Thymus (tissue), 11 donors: ENCODE measurements around the gene UBXN2A. TPM values are rescaled to one million over a fixed set of nuclear protein-coding genes. Genes with fewer than 3 reads are reported as not detected.

Source experiments
- DNase-seq, 9 donors: peaks; one replicate each; pipeline ENCODE4 v3.0.0-alpha.2; 2013; ENCODE audit warnings: low spot score in 9 of 9, low read depth in 6 of 9, missing footprints in 1 of 9
- H3K27ac ChIP-seq, 2 donors: one replicate each; pipeline ENCODE4 v1.5.1; 2013; ENCODE audit warnings: control low read depth in 1 of 2, low read depth in 1 of 2, low read length in 1 of 2, mild to moderate bottlenecking in 1 of 2, moderate library complexity in 1 of 2
- H3K27me3 ChIP-seq, 2 donors: one replicate each; pipeline ENCODE4 v1.5.1; 2013; ENCODE audit warnings: low read length in 1 of 2; ENCODE audit not compliant: control insufficient read depth in 2 of 2, insufficient read depth in 1 of 2
- H3K36me3 ChIP-seq, 2 donors: one replicate each; pipeline ENCODE4 v1.5.1; 2013; ENCODE audit warnings: low read length in 1 of 2, mild to moderate bottlenecking in 1 of 2, moderate library complexity in 1 of 2; ENCODE audit not compliant: control insufficient read depth in 2 of 2, insufficient read depth in 2 of 2
- H3K4me1 ChIP-seq, 2 donors: one replicate each; pipeline ENCODE4 v1.5.1; 2013; ENCODE audit warnings: low read length in 2 of 2; ENCODE audit not compliant: control insufficient read depth in 2 of 2, insufficient read depth in 2 of 2
- H3K4me3 ChIP-seq, 2 donors: one replicate each; pipeline ENCODE4 v1.5.1; 2013; ENCODE audit warnings: low read length in 2 of 2, control low read depth in 1 of 2, mild to moderate bottlenecking in 1 of 2
- H3K9me3 ChIP-seq, 2 donors: one replicate each; pipeline ENCODE4 v1.5.1; 2013; ENCODE audit warnings: low read length in 1 of 2, mild to moderate bottlenecking in 1 of 2; ENCODE audit not compliant: control insufficient read depth in 2 of 2, insufficient read depth in 1 of 2
- WGBS: extraction: QIAGEN DNeasy Blood & Tissue Kit; methylation state at CpG from one replicate; pipeline ENCODE4 v1.1.7; 2013; 5-methylcytosine and 5-hydroxymethylcytosine counted together
- polyA plus RNA-seq: library from polyadenylated mRNA; stranded (reverse); fragments of 200-250 nt; gene quantifications from one replicate; pipeline ENCODE4 v1.2.3, GENCODE V29; 2013
- total RNA-seq: library from RNA; stranded (reverse); fragments of 120-200 nt; gene quantifications from one replicate; pipeline ENCODE4 v1.2.4, GENCODE V29; 2013
- donor health status: healthy.

UBXN2A gene
- total and polyA plus RNA-seq, 2 donors, result 10.9 to 11.0 TPM

- H3K36me3 ChIP-seq, result no peaks in the 10 kb centered on the region
These were observed 75.5 kb downstream of the UBXN2A start for GRCh38 chr2:24015562-24016375.

GRCh38 chr2:24016376-24016761 lies 76.1 kb downstream of the UBXN2A start:
- DNase-seq, result no peak
- H3K27ac ChIP-seq, result no peak overlapping the region
- H3K4me3 ChIP-seq, result no peak overlapping the region
- H3K36me3 ChIP-seq, result no peaks in the 10 kb centered on the region
- H3K27me3 ChIP-seq, result peaks cover 0 to 9% of the 10 kb centered on the region in 2 donors
- no peaks in the 10 kb centered on the region for H3K9me3 ChIP-seq
- 95% methylated on average over 9 of the region's 9 CpGs for WGBS
- H3K4me1 ChIP-seq, result peaks cover 0 to 4% of the 10 kb centered on the region in 2 donors

More at GRCh38 chr2:24015562-24016375, 75.5 kb downstream of the UBXN2A start:
- WGBS, result 96% methylated on average over 11 of the region's 11 CpGs
- Histone ChIP-seq H3K4me3 (no peak overlapping the region), H3K4me1 (peaks cover 0 to 5% of the 10 kb centered on the region in 2 donors), H3K9me3 (no peaks in the 10 kb centered on the region), H3K27me3 (peaks cover 1 to 15% of the 10 kb centered on the region in 2 donors), H3K27ac (no peak overlapping the region)
- DNase-seq, result no peak

- 94% methylated on average over 35 of the region's 35 CpGs for WGBS
- peaks cover 0 to 4% of the 10 kb centered on the region in 2 donors for H3K27me3 ChIP-seq
- H3K4me1 ChIP-seq, result peaks cover 0 to 4% of the 10 kb centered on the region in 2 donors
- H3K36me3 ChIP-seq, result no peaks in the 10 kb centered on the region
- no peak for DNase-seq
- H3K27ac ChIP-seq, result no peak overlapping the region
- H3K4me3 ChIP-seq, result no peak overlapping the region
- no peaks in the 10 kb centered on the region for H3K9me3 ChIP-seq
These were observed 76.8 kb downstream of the UBXN2A start for GRCh38 chr2:24016853-24017703.

- Histone ChIP-seq H3K27me3 (peaks cover 0 to 2% of the 10 kb centered on the region in 2 donors), H3K4me1 (peaks cover 0 to 4% of the 10 kb centered on the region in 2 donors), H3K36me3 (peaks cover 1 to 4% of the 10 kb centered on the region in 2 donors), H3K4me3 (no peak overlapping the region), H3K9me3 (no peaks in the 10 kb centered on the region), H3K27ac (no peak overlapping the region)
- WGBS, result 94% methylated on average over 8 of the region's 8 CpGs
- no peak for DNase-seq
These were observed 77.4 kb downstream of the UBXN2A start for GRCh38 chr2:24017711-24018110.

- Histone ChIP-seq H3K4me1 (peaks cover 0 to 4% of the 10 kb centered on the region in 2 donors), H3K4me3 (no peak overlapping the region), H3K36me3 (peaks cover 7 to 9% of the 10 kb centered on the region in 2 donors), H3K27ac (no peak overlapping the region), H3K27me3 (no peaks in the 10 kb centered on the region), H3K9me3 (no peaks in the 10 kb centered on the region)
- WGBS, result 95% methylated on average over 9 of the region's 9 CpGs
- no peak for DNase-seq
These were observed 78.0 kb downstream of the UBXN2A start for GRCh38 chr2:24018241-24018640.

- no peaks in the 10 kb centered on the region for H3K9me3 ChIP-seq
- peaks cover 0 to 4% of the 10 kb centered on the region in 2 donors for H3K4me1 ChIP-seq
- no peaks in the 10 kb centered on the region for H3K27me3 ChIP-seq
- no peak overlapping the region for H3K4me3 ChIP-seq
- 99% methylated on average over 5 of the region's 5 CpGs for WGBS
- peaks cover 11 to 21% of the 10 kb centered on the region in 2 donors for H3K36me3 ChIP-seq
- DNase-seq, result no peak
- no peak overlapping the region for H3K27ac ChIP-seq
These were observed 79.5 kb downstream of the UBXN2A start for GRCh38 chr2:24019729-24020128.

- H3K27me3 ChIP-seq, result no peaks in the 10 kb centered on the region
- peaks cover 0 to 4% of the 10 kb centered on the region in 2 donors for H3K4me1 ChIP-seq
- peaks cover 15 to 26% of the 10 kb centered on the region in 2 donors for H3K36me3 ChIP-seq
- H3K4me3 ChIP-seq, result no peak overlapping the region
- DNase-seq, result no peak
- H3K9me3 ChIP-seq, result no peaks in the 10 kb centered on the region
- WGBS, result 96% methylated on average over 4 of the region's 4 CpGs
- no peak overlapping the region for H3K27ac ChIP-seq
These were observed 80.0 kb downstream of the UBXN2A start for GRCh38 chr2:24020244-24020643.

- Histone ChIP-seq H3K4me1 (peaks cover 0 to 10% of the 10 kb centered on the region in 2 donors), H3K36me3 (peaks cover 20 to 33% of the 10 kb centered on the region in 2 donors), H3K9me3 (no peaks in the 10 kb centered on the region), H3K4me3 (no peak overlapping the region), H3K27ac (no peak overlapping the region), H3K27me3 (no peaks in the 10 kb centered on the region)
- no peak for DNase-seq
- WGBS, result 93% methylated on average over 19 of the region's 19 CpGs
These were observed 81.1 kb downstream of the UBXN2A start for GRCh38 chr2:24021122-24021998.
